ENCODE data around the gene RCBTB1.

DNA sequence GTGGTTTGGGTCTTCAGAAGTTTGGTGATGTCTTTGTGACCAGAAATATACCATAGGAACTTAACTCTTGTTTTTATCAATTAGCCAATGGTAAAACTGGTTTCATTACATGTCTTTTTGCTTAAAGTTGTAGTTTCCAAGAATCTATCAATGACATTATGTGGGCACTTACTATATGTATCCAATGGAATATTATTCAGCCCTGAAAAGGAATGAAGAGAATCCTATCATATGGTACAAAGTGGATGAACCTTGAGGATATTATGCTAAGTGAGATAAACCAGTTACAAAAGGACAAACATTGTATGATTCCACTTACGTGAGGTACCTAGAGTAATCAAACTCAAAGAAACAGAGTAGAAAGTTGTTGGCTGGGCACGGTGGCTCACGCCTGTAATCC lies 26.4 kb downstream of the RCBTB1 start:
- TF ChIP-seq, protein P1, sequence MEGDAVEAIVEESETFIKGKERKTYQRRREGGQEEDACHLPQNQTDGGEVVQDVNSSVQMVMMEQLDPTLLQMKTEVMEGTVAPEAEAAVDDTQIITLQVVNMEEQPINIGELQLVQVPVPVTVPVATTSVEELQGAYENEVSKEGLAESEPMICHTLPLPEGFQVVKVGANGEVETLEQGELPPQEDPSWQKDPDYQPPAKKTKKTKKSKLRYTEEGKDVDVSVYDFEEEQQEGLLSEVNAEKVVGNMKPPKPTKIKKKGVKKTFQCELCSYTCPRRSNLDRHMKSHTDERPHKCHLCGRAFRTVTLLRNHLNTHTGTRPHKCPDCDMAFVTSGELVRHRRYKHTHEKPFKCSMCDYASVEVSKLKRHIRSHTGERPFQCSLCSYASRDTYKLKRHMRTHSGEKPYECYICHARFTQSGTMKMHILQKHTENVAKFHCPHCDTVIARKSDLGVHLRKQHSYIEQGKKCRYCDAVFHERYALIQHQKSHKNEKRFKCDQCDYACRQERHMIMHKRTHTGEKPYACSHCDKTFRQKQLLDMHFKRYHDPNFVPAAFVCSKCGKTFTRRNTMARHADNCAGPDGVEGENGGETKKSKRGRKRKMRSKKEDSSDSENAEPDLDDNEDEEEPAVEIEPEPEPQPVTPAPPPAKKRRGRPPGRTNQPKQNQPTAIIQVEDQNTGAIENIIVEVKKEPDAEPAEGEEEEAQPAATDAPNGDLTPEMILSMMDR (IDR thresholded peaks at IDR 0.05), result no peak
- no peak for TF ChIP-seq POLR2AphosphoS5 (IDR thresholded peaks at IDR 0.05)
- no peak for TF ChIP-seq POLR2A (IDR thresholded peaks at IDR 0.05)

Measured in prostate gland (tissue), 2 donors.